NCI-H1092 (cell line): ENCODE measurements around the gene PHEX.

Source experiments
- DNase-seq: peaks from one replicate; lab custom pipeline; 2025; lab: John Stamatoyannopoulos, UW

The PHEX gene

GRCh38 chrX:22040184-22040583, 8.1 kb downstream of the PHEX start:
- no peak for DNase-seq

GRCh38 chrX:22041907-22042530, 9.9 kb downstream of the PHEX start:
- peak; percentile 50 for DNase-seq

GRCh38 chrX:22043872-22044271, 11.7 kb downstream of the PHEX start:
- DNase-seq, result no peak

GRCh38 chrX:22047468-22047867, 15.3 kb downstream of the PHEX start:
- no peak for DNase-seq

- DNase-seq, result no peak
These were observed 21.4 kb downstream of the PHEX start for GRCh38 chrX:22053481-22053880.

GRCh38 chrX:22056235-22056634, 24.1 kb downstream of the PHEX start:
- DNase-seq, result no peak

- no peak for DNase-seq
These were observed 25.5 kb downstream of the PHEX start for GRCh38 chrX:22057667-22058066.

- no peak for DNase-seq
These were observed 27.6 kb downstream of the PHEX start for GRCh38 chrX:22059775-22060174.

GRCh38 chrX:22060415-22061280, 28.5 kb downstream of the PHEX start:
- no peak for DNase-seq

- DNase-seq, result no peak
These were observed 31.2 kb downstream of the PHEX start for GRCh38 chrX:22063284-22063683.

GRCh38 chrX:22069586-22069985, 37.5 kb downstream of the PHEX start:
- DNase-seq, result no peak

GRCh38 chrX:22073928-22074327, 41.8 kb downstream of the PHEX start:
- DNase-seq, result no peak

GRCh38 chrX:22078117-22078516, 46.0 kb downstream of the PHEX start:
- no peak for DNase-seq

GRCh38 chrX:22081475-22082092, 49.5 kb downstream of the PHEX start:
- no peak for DNase-seq

GRCh38 chrX:22086003-22086402, 53.9 kb downstream of the PHEX start:
- no peak for DNase-seq

- no peak for DNase-seq
These were observed 55.0 kb downstream of the PHEX start for GRCh38 chrX:22087011-22087557.

- DNase-seq, result no peak
These were observed 56.2 kb downstream of the PHEX start for GRCh38 chrX:22088326-22088725.

- DNase-seq, result no peak
These were observed 58.1 kb downstream of the PHEX start for GRCh38 chrX:22090181-22090580.

GRCh38 chrX:22093550-22093949, 61.4 kb downstream of the PHEX start:
- no peak for DNase-seq

- no peak for DNase-seq
These were observed 63.2 kb downstream of the PHEX start for GRCh38 chrX:22095286-22095685.

- DNase-seq, result no peak
These were observed 63.7 kb downstream of the PHEX start for GRCh38 chrX:22095856-22096255.

GRCh38 chrX:22097012-22097694, 65.0 kb downstream of the PHEX start:
- no peak for DNase-seq
